Choroid plexus epithelial cell (primary cell): Measurements from ENCODE around the gene ALPG.
"Not testable (repeated sequence)": the region's sequence is repeated elsewhere in the genome, so short reads cannot be mapped to it uniquely, and the experiment has no call there.

Source experiments
- DNase-seq: peaks from one replicate; pipeline ENCODE4 v3.0.0-alpha.2; 2010; ENCODE audit warnings: low read depth
- H3K4me3 ChIP-seq: 2 replicates; pipeline ENCODE4 v1.5.1; 2011; ENCODE audit warnings: low read depth, mild to moderate bottlenecking, control low read depth, low read length, moderate library complexity
- CTCF ChIP-seq: conservative IDR thresholded peaks from 2 replicates; pipeline ENCODE4 v1.5.1; 2011; ENCODE audit warnings: low read depth, mild to moderate bottlenecking, control low read depth, inconsistent platforms, low read length, moderate library complexity

Gene ALPG

DNA sequence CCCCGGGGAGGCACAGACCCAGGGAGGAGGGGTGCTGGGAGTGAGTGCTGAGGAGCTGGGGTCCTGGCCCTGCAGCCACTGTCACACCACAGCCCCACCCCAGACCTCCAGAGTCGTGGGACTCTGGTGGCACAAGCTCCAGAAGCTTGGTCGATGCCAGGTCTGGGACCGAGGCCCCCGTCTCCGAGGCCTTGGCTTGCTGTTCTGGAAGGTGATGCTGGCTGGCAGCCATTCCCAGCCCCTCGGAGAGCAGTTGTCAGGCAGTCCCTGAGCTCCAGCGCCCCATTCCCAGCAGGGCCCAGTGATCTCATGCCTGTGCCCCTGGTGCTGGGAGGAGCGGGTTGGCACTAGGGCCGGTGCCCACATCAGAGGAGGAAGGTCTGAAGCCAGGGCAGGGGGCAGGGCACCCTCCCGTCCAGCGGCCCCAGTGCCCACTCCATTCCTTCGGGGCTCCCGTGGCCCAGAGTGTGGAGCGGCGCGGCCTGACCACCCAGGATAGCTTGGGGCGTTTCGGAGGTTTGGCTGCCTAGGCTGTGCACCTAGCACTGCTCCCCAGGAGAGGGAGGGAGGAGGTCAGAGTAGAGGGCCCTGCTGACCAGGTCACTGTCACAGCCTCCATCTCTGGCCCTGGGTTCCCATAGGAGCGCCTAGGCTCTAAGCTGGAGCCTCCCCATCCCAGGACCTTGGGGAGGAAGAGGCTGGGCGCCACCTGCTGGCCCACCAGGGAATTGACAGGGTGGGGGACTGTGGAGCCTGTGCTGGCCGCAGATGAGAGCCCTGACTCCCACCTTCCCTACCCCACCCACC lies 32.5 kb downstream of the ALPG start:
- H3K4me3 ChIP-seq: no peak overlapping the region
- TF ChIP-seq CTCF: no peak
- no peak for DNase-seq

- peak; percentile 20 for TF ChIP-seq CTCF
- H3K4me3 ChIP-seq: no peak overlapping the region
These were observed 33.1 kb downstream of the ALPG start for GRCh38 chr2:232439758-232440135.

DNA sequence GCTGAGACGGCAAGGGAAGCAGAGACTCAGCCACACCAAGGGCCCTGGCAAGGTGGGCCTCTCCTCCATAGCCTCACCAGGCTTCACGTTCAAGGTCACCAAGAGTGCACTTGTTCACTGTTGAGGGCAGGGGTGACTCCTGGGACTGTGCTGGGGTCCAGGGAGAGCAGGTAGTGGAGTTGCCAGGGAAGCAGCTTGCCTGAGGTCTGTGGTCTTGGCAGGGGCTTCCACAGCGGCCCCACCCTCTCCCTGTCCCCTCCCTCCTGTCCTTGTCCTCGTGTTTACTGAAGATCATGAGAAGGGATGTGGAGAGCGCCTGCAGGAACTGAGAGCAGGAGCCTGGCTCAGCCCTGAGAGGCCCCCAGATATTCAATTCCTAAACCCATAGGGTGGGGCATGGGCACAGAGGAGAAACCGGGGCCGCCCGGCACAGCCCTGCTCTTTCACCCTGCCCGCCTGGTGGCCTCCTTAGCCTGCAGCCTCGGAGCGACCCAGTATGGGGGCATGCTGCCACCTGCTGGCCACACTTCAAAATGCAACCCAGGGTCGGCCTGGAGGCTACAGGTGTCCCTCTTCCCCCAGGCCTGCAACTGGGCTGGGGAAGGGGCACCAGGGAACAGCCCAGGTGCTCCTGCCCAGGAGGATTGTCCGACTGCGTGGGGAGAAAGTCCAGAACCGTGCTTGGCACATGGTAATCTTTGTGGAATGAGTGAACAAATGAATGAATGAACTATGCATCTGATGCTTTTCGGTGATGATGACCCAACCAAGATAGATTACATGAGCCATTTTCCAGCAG lies 33.8 kb downstream of the ALPG start:
- TF ChIP-seq CTCF: peak; percentile 85
- H3K4me3 ChIP-seq: not testable (repeated sequence)
- DNase-seq: peak; percentile 73

More at GRCh38 chr2:232439758-232440135, 33.1 kb downstream of the ALPG start:
- DNase-seq: no peak

DNA sequence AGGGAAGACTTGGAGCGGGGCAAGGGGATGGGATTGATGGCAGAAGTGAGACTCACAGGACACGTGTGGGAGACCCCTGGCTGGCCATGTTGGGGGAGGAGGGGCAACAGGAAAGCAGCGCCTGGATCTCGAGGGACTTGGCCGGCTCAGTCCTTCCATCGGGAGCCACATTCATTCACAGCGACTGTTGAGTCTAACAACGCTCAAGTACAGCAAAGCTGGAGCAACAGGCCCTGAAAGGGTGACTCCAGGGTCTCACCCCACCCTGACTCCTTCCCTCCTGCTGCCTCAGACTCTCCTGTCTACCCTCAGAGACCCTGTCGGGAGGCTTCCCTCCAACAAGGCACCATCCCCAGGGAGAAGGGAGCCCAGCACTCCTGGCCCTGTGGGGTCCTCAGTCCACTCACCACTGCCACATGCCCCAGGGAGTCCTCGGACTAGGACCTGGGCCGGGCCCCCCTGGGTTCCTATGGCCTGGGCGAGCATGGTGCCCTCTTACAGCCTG lies 34.6 kb downstream of the ALPG start:
- H3K4me3 ChIP-seq: no peak overlapping the region
- no peak for DNase-seq
- TF ChIP-seq CTCF: no peak

DNA sequence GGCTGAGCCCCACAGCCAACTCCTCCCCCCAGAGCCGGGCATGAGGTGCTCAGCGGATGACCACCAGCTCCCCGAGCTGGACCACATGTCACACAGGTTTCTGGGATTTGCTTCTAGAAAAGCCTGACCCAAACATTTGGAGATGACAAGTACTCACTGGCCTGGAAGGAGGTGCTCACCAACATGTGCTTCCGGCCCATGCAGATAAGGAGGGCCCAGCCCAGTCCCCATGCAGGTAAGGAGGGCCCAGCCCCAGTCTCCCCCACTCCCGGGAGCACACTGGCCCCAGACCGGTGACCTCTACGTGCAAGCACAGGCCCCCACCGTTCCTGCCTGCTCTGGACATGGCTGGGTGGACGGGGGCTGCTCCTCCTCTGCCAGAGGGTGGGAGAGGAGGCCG lies 35.3 kb downstream of the ALPG start:
- not testable (repeated sequence) for H3K4me3 ChIP-seq, DNase-seq

DNA sequence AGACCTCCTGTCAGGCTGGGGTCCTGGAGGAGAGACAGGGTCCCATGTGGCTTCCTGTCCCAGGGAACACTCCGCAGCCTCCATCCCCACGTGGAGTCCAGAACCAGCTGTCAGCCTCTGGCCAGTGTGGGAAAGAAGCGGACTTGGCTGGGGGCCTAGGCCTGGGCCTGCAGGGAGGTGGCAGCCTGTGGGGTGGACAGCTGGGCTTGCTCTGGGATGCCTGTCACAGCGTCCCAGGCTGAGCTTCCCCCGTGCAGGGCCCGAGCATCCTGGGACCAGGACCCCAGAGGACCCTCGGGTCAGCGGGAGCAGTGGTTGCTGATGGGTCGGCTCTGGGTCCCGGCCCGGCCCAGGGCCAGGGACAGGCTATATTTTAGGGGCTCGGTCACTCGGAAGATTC lies 35.8 kb downstream of the ALPG start:
- not testable (repeated sequence) for DNase-seq

GRCh38 chr2:232443047-232443446 lies 36.4 kb downstream of the ALPG start:
- not testable (repeated sequence) for H3K4me3 ChIP-seq, DNase-seq

More for the DNA sequence above, 35.8 kb downstream of the ALPG start:
- H3K4me3 ChIP-seq: not testable (repeated sequence)

DNA sequence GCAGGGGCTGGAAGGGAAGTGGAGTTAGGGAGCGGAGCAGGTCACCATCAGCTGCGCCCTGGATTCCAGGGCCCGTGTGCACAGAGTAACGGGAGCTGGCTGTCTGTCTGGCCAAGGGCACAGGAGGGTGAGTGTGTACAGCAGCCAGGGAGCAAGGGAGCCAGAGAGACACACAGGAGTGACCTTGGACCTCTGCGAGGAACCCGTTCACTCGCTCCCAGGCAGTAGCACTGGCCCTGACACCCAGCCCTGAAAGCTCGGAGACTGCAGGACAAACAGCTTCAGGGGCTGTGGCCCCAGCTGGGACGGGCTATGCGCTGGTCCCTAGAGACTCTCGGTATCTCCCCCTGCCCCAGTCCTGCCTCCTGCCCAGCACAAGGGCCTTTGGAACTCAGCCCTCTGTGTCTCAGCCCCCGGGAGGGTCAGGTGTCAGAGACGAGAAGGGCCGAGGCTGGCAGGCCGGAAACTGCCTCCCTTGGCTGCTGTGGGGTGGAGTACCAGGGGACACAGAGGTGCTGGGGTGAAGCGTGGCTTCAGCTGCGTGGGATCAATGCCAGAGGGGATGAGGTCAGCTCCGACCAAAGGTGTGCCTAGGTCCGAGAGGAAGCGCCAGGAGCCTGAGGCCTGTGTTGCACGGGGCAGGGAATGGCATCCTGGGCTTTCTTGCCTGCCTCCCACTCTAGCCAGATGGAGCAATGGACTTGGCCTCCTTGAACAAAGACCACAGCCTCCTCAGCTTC lies 37.2 kb downstream of the ALPG start:
- not testable (repeated sequence) for H3K4me3 ChIP-seq, DNase-seq
